Measurements from ENCODE around the gene GTF3C4.

DNA sequence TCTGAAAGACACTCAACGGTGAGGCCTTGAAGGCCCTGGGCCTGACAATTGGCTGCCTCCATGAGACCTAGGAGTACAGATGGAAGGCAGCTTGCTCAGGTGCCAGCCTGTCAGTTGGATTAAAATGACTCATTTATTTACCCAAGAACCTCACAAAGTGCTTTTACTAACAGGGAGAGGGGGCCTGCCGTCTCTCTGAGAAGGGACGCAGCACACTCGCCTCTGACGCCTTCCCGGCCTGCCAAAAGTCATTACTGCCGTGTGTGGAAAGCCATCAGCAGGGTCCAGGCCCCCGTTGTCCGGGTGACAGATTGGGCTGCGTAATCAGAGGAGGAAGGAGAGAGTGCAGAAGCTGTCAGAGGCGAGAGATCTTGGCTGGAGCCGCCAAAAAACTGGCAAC is 32.9 kb upstream of the GTF3C4 start:
- TF ChIP-seq, protein P1, sequence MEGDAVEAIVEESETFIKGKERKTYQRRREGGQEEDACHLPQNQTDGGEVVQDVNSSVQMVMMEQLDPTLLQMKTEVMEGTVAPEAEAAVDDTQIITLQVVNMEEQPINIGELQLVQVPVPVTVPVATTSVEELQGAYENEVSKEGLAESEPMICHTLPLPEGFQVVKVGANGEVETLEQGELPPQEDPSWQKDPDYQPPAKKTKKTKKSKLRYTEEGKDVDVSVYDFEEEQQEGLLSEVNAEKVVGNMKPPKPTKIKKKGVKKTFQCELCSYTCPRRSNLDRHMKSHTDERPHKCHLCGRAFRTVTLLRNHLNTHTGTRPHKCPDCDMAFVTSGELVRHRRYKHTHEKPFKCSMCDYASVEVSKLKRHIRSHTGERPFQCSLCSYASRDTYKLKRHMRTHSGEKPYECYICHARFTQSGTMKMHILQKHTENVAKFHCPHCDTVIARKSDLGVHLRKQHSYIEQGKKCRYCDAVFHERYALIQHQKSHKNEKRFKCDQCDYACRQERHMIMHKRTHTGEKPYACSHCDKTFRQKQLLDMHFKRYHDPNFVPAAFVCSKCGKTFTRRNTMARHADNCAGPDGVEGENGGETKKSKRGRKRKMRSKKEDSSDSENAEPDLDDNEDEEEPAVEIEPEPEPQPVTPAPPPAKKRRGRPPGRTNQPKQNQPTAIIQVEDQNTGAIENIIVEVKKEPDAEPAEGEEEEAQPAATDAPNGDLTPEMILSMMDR (IDR thresholded peaks at IDR 0.05; ENCODE audit: poor library complexity): no peak
- no peak for TF ChIP-seq EZH2 (IDR thresholded peaks at IDR 0.05; ENCODE audit: borderline replicate concordance)

Data from hepatocyte (in vitro differentiated cells).